Memory B cell (primary cell): Measurements from ENCODE around the gene PPIE.
A peak's percentile ranks its signal among the peaks of the same experiment; 100 is the strongest.
"Not testable (repeated sequence)": the region's sequence is repeated elsewhere in the genome, so short reads cannot be mapped to it uniquely, and the experiment has no call there.

ENCODE experiments used
- ATAC-seq: fragments of 150-1000 bp; cut with Tn5 transposase; 2 replicates; pipeline ENCODE4 v1.10.0; 2021; ENCODE audit warnings: low read depth, mild to moderate bottlenecking, moderate library complexity
- DNase-seq, 2 donors: peaks; one replicate each; pipeline ENCODE4 v3.0.0; 2022; ENCODE audit warnings: low spot score in 2 of 2
- H3K27ac Mint-ChIP-seq: one replicate; pipeline ENCODE4 v1.8.0; 2022; ENCODE audit warnings: mild to moderate bottlenecking, moderate library complexity, mixed read lengths
- H3K27me3 Mint-ChIP-seq: one replicate; pipeline ENCODE4 v1.8.0; 2022; ENCODE audit warnings: mixed read lengths
- H3K36me3 Mint-ChIP-seq: one replicate; pipeline ENCODE4 v1.8.0; 2022; ENCODE audit warnings: mild to moderate bottlenecking, mixed read lengths
- H3K4me1 Mint-ChIP-seq: one replicate; pipeline ENCODE4 v1.8.0; 2022; ENCODE audit warnings: mixed read lengths
- H3K4me3 Mint-ChIP-seq: one replicate; pipeline ENCODE4 v1.8.0; 2022; ENCODE audit warnings: mild to moderate bottlenecking, moderate library complexity, mixed read lengths
- H3K9me3 Mint-ChIP-seq: one replicate; pipeline ENCODE4 v1.8.0; 2022; ENCODE audit warnings: mixed read lengths

Gene PPIE

DNA sequence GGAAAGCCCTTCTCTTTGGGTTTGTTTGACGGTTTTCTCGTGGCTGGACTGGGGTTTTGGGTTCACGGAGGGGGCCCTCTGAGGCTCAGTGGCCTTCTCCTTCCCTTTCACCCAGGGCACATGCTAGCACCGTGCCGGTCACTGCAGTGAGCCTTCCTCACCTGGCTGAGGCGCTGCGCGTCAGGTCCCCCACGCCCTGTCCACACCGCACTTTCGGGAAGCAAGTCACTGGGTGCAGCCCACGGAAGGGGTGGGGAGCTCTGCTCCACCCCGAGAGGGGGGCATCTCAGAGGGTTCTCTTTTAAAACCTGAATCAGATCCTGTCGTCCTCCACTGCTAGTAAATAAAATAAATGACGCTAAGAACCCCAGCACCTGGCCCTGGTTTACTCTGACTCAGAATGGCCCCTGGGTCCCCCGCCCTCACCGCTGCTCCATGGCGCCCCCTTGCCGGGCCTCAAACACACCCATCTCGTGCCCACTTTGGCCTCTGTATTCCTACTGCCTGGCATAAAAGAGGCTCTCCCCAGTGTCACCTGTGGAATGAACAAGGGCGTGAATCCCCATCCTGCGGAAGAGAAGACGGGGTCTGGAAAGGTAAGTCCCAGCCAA, 34.8 kb downstream of the PPIE start:
- not testable (repeated sequence) for H3K36me3 Mint-ChIP-seq, H3K27me3 Mint-ChIP-seq, H3K27ac Mint-ChIP-seq, H3K9me3 Mint-ChIP-seq, DNase-seq, H3K4me3 Mint-ChIP-seq
- peaks cover 16% of the 10 kb centered on the region for H3K4me1 Mint-ChIP-seq
- peak; percentile 37 for ATAC-seq

DNA sequence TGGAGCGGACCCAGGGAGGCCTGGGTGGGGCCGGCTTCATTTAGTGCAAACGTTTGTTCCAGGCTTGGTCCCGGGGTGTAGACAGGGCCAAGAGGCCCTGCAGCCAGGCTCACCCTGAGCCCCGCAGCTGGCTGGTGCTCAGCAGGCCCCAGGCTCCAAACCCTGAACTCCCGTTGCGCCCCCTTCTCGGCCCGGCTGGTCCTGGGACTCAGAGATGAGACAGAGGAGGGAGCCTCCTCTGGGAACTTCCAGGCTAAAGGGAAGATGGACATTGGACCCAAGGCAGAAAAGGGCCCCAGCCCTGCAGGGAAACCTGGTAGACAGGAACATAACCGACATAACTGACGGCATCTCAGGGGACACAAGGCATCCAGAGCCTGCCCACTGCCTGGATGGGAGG, 36.5 kb downstream of the PPIE start:
- DNase-seq, ATAC-seq, H3K36me3 Mint-ChIP-seq, H3K27ac Mint-ChIP-seq, H3K9me3 Mint-ChIP-seq, H3K27me3 Mint-ChIP-seq: not testable (repeated sequence)
- Mint-ChIP-seq H3K4me3 (peak overlapping the region; percentile 43), H3K4me1 (peaks cover 15% of the 10 kb centered on the region)

GRCh38 chr1:39775676-39776399, 37.2 kb downstream of the PPIE start:
- Mint-ChIP-seq H3K4me3 (peak overlapping the region; percentile 55), H3K4me1 (peaks cover 13% of the 10 kb centered on the region), H3K27ac (peak overlapping the region; percentile 80)
- H3K27me3 Mint-ChIP-seq, DNase-seq, H3K9me3 Mint-ChIP-seq, H3K36me3 Mint-ChIP-seq: not testable (repeated sequence)
- ATAC-seq, result peak; percentile 38

GRCh38 chr1:39776400-39776713, 37.7 kb downstream of the PPIE start:
- H3K27me3 Mint-ChIP-seq, result no peaks in the 10 kb centered on the region
- H3K36me3 Mint-ChIP-seq, result no peaks in the 10 kb centered on the region
- no peak for DNase-seq
- no peaks in the 10 kb centered on the region for H3K9me3 Mint-ChIP-seq
- H3K4me1 Mint-ChIP-seq, result peaks cover 13% of the 10 kb centered on the region
- peak overlapping the region; percentile 80 for H3K27ac Mint-ChIP-seq
- H3K4me3 Mint-ChIP-seq, result peak overlapping the region; percentile 55
- ATAC-seq, result no peak

DNA sequence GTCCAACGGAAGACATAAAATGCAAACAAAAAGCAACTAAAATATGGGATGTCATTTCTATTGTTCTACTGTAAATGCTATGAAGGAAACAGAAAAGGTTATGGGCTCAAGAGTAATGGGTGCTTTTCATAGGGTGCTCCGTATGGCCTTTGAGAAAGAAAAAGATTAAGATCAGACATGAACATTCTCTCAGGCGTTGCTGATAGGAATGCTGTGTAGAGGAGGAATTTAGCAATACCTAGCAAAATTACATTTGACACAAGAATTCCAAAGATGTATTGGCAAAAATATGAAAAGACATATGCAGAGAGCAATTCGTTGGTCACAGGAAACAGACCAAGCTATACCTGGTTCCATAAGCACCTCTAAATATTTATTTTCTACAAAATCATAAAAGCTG, 38.2 kb downstream of the PPIE start:
- H3K9me3 Mint-ChIP-seq, result no peaks in the 10 kb centered on the region
- H3K4me3 Mint-ChIP-seq, result no peak overlapping the region
- peaks cover 13% of the 10 kb centered on the region for H3K4me1 Mint-ChIP-seq

GRCh38 chr1:39777306-39777705, 38.6 kb downstream of the PPIE start:
- H3K4me3 Mint-ChIP-seq, result no peak overlapping the region
- no peaks in the 10 kb centered on the region for H3K36me3 Mint-ChIP-seq
- no peaks in the 10 kb centered on the region for H3K9me3 Mint-ChIP-seq
- no peak for ATAC-seq
- H3K4me1 Mint-ChIP-seq, result peaks cover 13% of the 10 kb centered on the region
- H3K27ac Mint-ChIP-seq, result peak overlapping the region; percentile 80
- DNase-seq, result no peak
- H3K27me3 Mint-ChIP-seq, result no peaks in the 10 kb centered on the region

More for the DNA sequence above, 38.2 kb downstream of the PPIE start:
- H3K27ac Mint-ChIP-seq, result peak overlapping the region; percentile 80
- no peaks in the 10 kb centered on the region for H3K36me3 Mint-ChIP-seq
- no peaks in the 10 kb centered on the region for H3K27me3 Mint-ChIP-seq
- DNase-seq, result no peak
- no peak for ATAC-seq

DNA sequence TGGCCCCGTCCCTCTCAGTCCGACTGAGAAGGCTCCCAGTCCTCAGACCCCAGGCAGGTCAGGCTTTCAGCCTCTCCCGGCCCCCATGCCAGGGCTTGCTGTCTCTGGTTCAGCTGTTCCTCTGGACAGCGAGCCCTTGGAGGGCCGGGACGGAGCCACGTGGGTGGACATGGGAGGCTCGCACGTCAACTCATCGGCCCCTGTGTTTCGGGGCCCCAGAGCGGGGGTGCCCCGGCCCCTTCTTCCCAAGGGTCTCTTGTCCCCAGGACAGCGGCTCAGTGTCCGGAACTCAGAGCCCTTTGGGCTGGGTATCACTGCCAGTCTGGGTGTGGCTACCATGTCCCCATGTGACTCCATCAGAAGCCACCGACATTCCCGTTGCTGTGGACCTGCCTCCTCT, 39.2 kb downstream of the PPIE start:
- H3K36me3 Mint-ChIP-seq, H3K4me3 Mint-ChIP-seq, DNase-seq, H3K27me3 Mint-ChIP-seq, ATAC-seq, H3K9me3 Mint-ChIP-seq, H3K27ac Mint-ChIP-seq: not testable (repeated sequence)
- peaks cover 13% of the 10 kb centered on the region for H3K4me1 Mint-ChIP-seq

GRCh38 chr1:39778463-39779099, 39.9 kb downstream of the PPIE start:
- peaks cover 13% of the 10 kb centered on the region for H3K4me1 Mint-ChIP-seq
- not testable (repeated sequence) for ATAC-seq, H3K9me3 Mint-ChIP-seq, DNase-seq, H3K27ac Mint-ChIP-seq, H3K36me3 Mint-ChIP-seq, H3K4me3 Mint-ChIP-seq, H3K27me3 Mint-ChIP-seq

GRCh38 chr1:39779137-39779536, 40.5 kb downstream of the PPIE start:
- H3K4me3 Mint-ChIP-seq, result no peak overlapping the region
- peaks cover 13% of the 10 kb centered on the region for H3K4me1 Mint-ChIP-seq
- no peak overlapping the region for H3K27ac Mint-ChIP-seq
- DNase-seq, result no peak
- no peaks in the 10 kb centered on the region for H3K36me3 Mint-ChIP-seq
- no peaks in the 10 kb centered on the region for H3K27me3 Mint-ChIP-seq
- no peaks in the 10 kb centered on the region for H3K9me3 Mint-ChIP-seq
- no peak for ATAC-seq

DNA sequence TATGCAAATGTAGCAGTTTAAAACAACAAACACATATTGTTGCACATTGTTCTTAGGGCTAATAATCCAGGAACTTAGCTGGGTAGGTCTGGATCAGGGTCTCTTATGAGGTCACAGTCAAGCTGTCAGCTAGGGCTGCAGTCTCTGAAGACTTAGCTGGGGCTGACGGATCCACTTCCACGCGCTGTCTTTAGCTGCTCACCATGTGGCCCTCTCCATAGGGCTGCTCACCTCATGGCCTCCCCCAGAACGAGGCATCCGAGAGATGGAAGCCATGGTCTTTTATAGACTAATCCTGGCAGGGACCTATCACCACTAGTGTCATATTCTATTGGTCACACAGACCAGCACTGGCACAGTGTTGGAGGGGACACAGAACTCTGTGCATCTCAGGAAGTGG, 41.1 kb downstream of the PPIE start:
- H3K4me3 Mint-ChIP-seq, result no peak overlapping the region
- H3K36me3 Mint-ChIP-seq, result no peaks in the 10 kb centered on the region
- H3K27me3 Mint-ChIP-seq, result no peaks in the 10 kb centered on the region
- ATAC-seq (no peak), DNase-seq (no peak)
- H3K9me3 Mint-ChIP-seq, result no peaks in the 10 kb centered on the region
- H3K4me1 Mint-ChIP-seq, result peaks cover 13% of the 10 kb centered on the region
- no peak overlapping the region for H3K27ac Mint-ChIP-seq

GRCh38 chr1:39781349-39781715, 42.6 kb downstream of the PPIE start:
- Mint-ChIP-seq H3K4me1 (peaks cover 8% of the 10 kb centered on the region), H3K4me3 (no peak overlapping the region), H3K27ac (no peak overlapping the region), H3K36me3 (no peaks in the 10 kb centered on the region), H3K9me3 (no peaks in the 10 kb centered on the region), H3K27me3 (no peaks in the 10 kb centered on the region)
- ATAC-seq, result no peak
- DNase-seq, result no peak

DNA sequence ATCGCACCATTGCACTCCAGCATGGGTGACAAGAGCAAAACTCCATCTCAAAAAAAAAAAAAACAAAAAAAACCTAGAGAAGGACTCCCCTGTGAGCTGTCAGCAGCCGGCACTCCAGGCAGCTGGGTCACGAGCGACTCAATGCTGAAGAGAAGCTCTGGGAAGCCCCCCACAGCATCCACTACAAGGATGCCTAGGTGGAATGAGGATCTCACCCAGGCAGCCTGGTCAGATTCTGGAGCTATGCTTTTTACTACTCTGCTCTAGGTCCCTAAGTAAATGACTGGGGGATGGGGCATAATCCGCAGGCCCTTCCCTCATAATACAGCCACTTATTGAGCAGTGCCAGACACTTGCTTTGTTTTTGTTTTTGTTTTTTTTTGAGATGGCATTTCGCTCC, 43.4 kb downstream of the PPIE start:
- ATAC-seq, result no peak

GRCh38 chr1:39782685-39783084, 44.0 kb downstream of the PPIE start:
- not testable (repeated sequence) for DNase-seq, H3K27me3 Mint-ChIP-seq, H3K4me1 Mint-ChIP-seq, H3K4me3 Mint-ChIP-seq, H3K9me3 Mint-ChIP-seq, H3K27ac Mint-ChIP-seq, ATAC-seq, H3K36me3 Mint-ChIP-seq

More for the DNA sequence above, 43.4 kb downstream of the PPIE start:
- no peaks in the 10 kb centered on the region for H3K36me3 Mint-ChIP-seq
- peaks cover 6% of the 10 kb centered on the region for H3K4me1 Mint-ChIP-seq
- H3K27me3 Mint-ChIP-seq, result no peaks in the 10 kb centered on the region
- DNase-seq, result no peak
- H3K27ac Mint-ChIP-seq, result no peak overlapping the region
- no peaks in the 10 kb centered on the region for H3K9me3 Mint-ChIP-seq
- H3K4me3 Mint-ChIP-seq, result no peak overlapping the region

DNA sequence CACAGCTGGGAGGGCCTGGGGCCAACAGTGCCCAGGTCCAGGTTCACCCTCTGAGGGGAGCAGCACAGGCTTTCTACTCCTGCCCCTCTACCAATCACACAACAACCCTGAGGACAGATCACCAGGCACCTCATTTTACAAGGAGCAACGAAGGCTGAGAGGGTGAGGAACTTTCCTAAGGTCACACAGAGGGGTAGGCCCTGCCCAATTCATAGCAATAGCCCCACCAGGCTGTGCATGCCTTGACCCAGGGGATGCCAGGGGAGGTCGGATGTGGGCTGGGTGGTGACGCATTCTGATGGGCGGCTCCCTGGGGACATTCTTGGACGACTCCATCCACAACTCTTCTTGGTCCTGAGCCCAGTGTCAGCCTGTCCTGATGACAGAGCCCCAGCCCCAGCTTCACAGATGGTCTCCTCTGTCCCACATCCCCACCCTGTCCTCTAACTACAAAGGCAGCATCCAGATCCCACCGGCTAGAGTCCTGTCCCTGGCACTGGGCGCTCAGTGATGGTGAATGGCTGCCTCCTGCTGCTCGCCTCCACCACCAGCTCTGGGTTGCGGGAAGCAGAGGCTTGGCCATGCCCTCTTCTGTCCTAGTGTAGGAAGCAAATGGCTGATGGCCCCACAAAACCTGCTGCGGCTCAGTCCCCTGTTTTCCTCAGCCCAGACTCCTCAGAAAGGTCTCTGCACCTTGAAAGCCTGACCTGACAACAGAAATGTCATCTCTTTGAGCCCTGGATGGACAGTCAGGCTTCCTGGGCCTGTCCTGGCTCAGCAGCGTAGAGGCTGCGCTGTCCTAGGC, 47.8 kb downstream of the PPIE start:
- not testable (repeated sequence) for DNase-seq, H3K36me3 Mint-ChIP-seq, ATAC-seq, H3K27me3 Mint-ChIP-seq, H3K9me3 Mint-ChIP-seq, H3K27ac Mint-ChIP-seq
- Mint-ChIP-seq H3K4me1 (peaks cover 15% of the 10 kb centered on the region), H3K4me3 (peak overlapping the region; percentile 74)
